ENCODE measurements around the gene INMT.

INMT gene

GRCh38 chr7:30805081-30805691 is 53.3 kb downstream of the INMT start:
- no peaks in the 10 kb centered on the region for H3F3A ChIP-seq (ENCODE audit: insufficient read depth, low read length)
- H4K20me1 ChIP-seq (ENCODE audit: insufficient read depth, low read length), result no peaks in the 10 kb centered on the region
- H3K36me3 ChIP-seq (replicated peaks; ENCODE audit: insufficient read depth, low read length), result no peaks in the 10 kb centered on the region
- TF ChIP-seq EZH2 (optimal IDR thresholded peaks at IDR 0.05; ENCODE audit: low read depth, low read length) (no peak), CTCF (IDR thresholded peaks at IDR 0.05; ENCODE audit: low read length) (no peak), EZH2phosphoT487 (IDR thresholded peaks at IDR 0.05; ENCODE audit: low read length) (no peak)
- H3K9me2 ChIP-seq (replicated peaks; ENCODE audit: insufficient read depth, low read length), result no peaks in the 10 kb centered on the region
- no peak overlapping the region for H3K4me2 ChIP-seq (ENCODE audit: low read depth, low read length)
- no peak overlapping the region for H3K9ac ChIP-seq (ENCODE audit: low read length)
- H3K79me2 ChIP-seq (ENCODE audit: low read length), result no peaks in the 10 kb centered on the region
- no peaks in the 10 kb centered on the region for H3K4me1 ChIP-seq (ENCODE audit: low read length)
- H3K9me3 ChIP-seq (replicated peaks; ENCODE audit: insufficient read depth, low read length), result no peaks in the 10 kb centered on the region
- DNase-seq, result no peak
- no peak overlapping the region for H3K4me3 ChIP-seq (ENCODE audit: low read length)
- no peaks in the 10 kb centered on the region for H3K27me3 ChIP-seq (replicated peaks; ENCODE audit: insufficient read depth, low read length)
- H2AFZ ChIP-seq (ENCODE audit: low read length), result no peak overlapping the region
- H3K27ac ChIP-seq (ENCODE audit: low read length), result no peak overlapping the region

- Histone ChIP-seq H3K27me3 (replicated peaks; ENCODE audit: insufficient read depth, low read length) (no peaks in the 10 kb centered on the region), H3K36me3 (replicated peaks; ENCODE audit: insufficient read depth, low read length) (no peaks in the 10 kb centered on the region), H4K20me1 (ENCODE audit: insufficient read depth, low read length) (no peaks in the 10 kb centered on the region), H3F3A (ENCODE audit: insufficient read depth, low read length) (no peaks in the 10 kb centered on the region), H3K4me2 (ENCODE audit: low read depth, low read length) (no peak overlapping the region), H3K9me3 (replicated peaks; ENCODE audit: insufficient read depth, low read length) (no peaks in the 10 kb centered on the region), H3K79me2 (ENCODE audit: low read length) (no peaks in the 10 kb centered on the region), H3K4me1 (ENCODE audit: low read length) (no peaks in the 10 kb centered on the region), H3K27ac (ENCODE audit: low read length) (no peak overlapping the region), H3K9ac (ENCODE audit: low read length) (no peak overlapping the region), H3K9me2 (replicated peaks; ENCODE audit: insufficient read depth, low read length) (no peaks in the 10 kb centered on the region), H2AFZ (ENCODE audit: low read length) (no peak overlapping the region), H3K4me3 (ENCODE audit: low read length) (no peak overlapping the region)
- TF ChIP-seq EZH2phosphoT487 (IDR thresholded peaks at IDR 0.05; ENCODE audit: low read length) (no peak), CTCF (IDR thresholded peaks at IDR 0.05; ENCODE audit: low read length) (no peak), EZH2 (optimal IDR thresholded peaks at IDR 0.05; ENCODE audit: low read depth, low read length) (no peak)
- no peak for DNase-seq
These were observed 54.0 kb downstream of the INMT start for GRCh38 chr7:30805931-30806330.
